Stimulated activated CD4-positive, alpha-beta T cell treated with anti-CD3 and anti-CD28 coated beads, TNF-alpha, amount 100 ng/mL, for 24 hours (primary cell): Measurements from ENCODE around the gene LTC4S.

Source experiments
- DNase-seq, 3 experiments: peaks; one replicate each; pipeline ENCODE4 v3.0.0-alpha.2; 2020; ENCODE audit warnings: low read depth in 3 of 3

Gene LTC4S

DNA sequence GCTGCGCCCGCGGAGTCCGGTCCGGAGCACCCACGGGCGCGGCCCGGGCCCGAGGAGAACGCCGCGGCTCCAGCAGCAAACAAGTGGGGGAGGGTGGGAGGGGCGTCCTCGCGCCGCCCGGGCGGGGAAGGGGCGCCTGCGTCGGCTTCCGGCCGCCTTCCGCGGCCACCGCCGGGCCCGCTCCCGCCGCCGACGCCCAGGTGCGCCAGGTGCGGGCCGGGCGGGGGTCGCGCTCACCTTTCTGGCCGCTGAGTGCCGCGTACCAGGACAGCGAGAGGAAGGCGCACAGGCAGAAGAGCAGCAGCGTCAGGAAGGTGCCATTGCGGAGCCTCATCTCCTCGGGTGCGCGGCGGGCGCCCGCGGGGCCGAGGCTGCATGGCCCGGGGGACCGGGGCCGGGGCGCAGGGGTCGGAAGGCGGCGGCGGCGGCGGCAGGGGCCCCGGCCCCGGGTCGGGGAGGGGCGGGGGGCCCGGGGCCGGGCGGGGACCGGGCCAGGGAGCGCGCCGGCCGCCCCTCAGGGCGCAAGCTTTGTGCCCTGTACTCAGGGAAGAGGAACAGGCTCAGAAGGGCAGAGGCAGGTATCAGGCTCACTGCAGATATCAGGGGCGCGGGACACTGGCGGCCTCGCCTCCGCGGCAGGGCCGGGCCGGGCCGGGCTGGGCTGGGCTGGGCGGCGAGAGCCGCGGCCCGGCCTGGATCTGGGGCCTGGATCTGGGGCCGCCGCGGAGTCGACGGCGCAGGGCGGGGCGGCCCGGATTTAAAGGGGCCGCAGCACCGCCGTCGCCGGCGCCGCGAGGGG, 12.7 kb downstream of the LTC4S start, which contains the start of gene MGAT4B:
Gene MGAT4B (minus strand): TSS at position 617 of the 799 bp plus-strand sequence. CDS start 283 bp downstream, at position 334.
- peak in 1 of 3 experiments; percentile 60 for DNase-seq

GRCh38 chr5:179812135-179812825, 18.5 kb downstream of the LTC4S start:
- no peak for DNase-seq

DNA sequence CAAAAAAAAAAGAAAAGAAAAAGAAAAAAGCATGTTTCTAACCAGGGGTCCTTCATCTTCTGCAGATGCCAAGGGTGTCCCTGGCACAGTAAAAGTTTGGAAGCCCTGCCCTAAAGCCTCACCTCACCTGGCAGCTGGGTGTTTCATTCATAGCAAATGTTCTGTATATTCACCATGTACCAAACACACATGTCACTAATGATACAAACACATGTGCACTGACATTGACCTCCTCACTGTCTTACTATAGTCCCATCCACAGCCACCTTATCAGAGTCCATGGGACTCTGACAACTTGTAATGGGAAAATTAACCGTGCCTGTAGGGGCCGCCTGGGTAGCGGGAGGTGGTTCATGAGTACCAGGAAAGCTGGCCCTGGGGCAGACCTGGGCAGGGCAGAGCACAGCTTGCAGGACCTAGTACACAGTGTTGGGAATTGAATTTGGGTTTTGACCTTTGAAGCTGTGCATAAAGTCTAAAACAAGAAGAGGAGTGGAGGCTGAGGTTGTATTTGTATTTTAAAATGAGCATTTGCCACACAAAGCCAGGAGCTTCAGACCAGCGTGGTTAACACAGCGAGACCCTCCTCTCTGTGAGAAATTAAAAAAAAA, 19.3 kb downstream of the LTC4S start:
- DNase-seq, result no peak

GRCh38 chr5:179814090-179814489, 20.3 kb downstream of the LTC4S start:
- DNase-seq, result no peak

- no peak for DNase-seq
Observed at GRCh38 chr5:179815491-179816249, 21.9 kb downstream of the LTC4S start.

DNA sequence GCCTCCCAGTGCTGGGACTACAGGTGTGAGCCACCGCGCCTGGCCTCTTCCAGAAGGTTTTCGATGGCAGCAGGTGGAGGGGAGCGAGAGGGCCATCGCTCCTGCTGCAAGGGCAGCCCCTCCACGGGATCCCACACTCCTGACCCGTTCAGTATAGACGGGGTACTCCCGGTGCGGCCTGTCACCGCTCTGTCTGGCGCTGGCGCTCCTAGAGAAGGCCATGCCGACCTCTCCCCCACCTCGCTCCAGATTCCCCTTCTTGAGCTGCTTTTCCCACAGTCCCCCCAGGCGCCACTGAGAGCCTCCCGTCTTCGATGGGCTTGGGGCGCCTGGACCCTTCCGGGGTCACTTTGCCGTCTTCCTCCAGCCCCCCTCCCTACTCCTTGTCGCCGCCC, 22.6 kb downstream of the LTC4S start:
- DNase-seq, result no peak

DNA sequence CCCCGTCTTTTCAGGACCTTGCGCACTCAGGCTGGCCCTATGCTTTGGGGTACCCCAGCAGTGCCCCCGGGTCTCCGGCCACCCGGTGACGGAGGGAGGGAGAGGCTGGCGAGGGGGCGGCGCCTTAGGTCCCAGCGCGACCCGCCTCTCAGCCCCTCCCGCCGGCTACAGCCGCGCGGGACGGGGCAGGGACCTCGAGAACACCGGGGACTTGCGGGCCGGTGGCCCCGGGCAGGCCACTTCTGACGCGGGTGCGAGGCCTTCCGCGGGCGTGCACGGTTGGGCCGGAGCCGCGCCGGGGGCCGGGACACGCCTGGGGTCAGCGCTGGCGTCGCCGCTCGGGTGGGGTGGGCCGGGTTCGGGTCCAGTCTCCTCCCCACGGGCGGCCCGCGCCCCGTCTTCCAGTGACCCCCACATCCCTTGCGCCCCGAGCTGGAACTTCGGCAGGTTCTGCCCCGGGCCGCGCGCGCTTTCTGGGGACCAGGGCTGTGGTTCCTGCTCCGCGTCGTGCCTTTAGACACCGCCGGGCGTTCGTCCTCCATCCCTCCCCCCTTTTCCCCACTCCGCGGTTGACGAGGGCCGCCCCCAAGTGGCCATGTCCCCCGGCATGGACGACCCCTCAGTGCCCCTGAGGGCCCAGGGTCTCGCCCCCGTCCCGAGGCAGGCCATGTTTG, 23.1 kb downstream of the LTC4S start:
- DNase-seq, result no peak

GRCh38 chr5:179817470-179817840, 23.7 kb downstream of the LTC4S start:
- no peak for DNase-seq

- DNase-seq, result no peak
Observed at GRCh38 chr5:179817890-179818745, 24.3 kb downstream of the LTC4S start.

GRCh38 chr5:179818746-179819295, 25.0 kb downstream of the LTC4S start:
- peak; percentile 60 to 81 (median 65) for DNase-seq

GRCh38 chr5:179819296-179820126, 25.7 kb downstream of the LTC4S start:
- peak in 1 of 3 experiments; percentile 37 for DNase-seq

- DNase-seq, result no peak
Observed at GRCh38 chr5:179820127-179820482, 26.3 kb downstream of the LTC4S start.

- DNase-seq, result peak; percentile 49 to 78 (median 69)
Observed at GRCh38 chr5:179820483-179821297, 26.9 kb downstream of the LTC4S start, which contains the start of gene SQSTM1. SQSTM1 (plus strand) TSS chr5:179820905; CDS start chr5:179820937, 32 bp downstream.

DNA sequence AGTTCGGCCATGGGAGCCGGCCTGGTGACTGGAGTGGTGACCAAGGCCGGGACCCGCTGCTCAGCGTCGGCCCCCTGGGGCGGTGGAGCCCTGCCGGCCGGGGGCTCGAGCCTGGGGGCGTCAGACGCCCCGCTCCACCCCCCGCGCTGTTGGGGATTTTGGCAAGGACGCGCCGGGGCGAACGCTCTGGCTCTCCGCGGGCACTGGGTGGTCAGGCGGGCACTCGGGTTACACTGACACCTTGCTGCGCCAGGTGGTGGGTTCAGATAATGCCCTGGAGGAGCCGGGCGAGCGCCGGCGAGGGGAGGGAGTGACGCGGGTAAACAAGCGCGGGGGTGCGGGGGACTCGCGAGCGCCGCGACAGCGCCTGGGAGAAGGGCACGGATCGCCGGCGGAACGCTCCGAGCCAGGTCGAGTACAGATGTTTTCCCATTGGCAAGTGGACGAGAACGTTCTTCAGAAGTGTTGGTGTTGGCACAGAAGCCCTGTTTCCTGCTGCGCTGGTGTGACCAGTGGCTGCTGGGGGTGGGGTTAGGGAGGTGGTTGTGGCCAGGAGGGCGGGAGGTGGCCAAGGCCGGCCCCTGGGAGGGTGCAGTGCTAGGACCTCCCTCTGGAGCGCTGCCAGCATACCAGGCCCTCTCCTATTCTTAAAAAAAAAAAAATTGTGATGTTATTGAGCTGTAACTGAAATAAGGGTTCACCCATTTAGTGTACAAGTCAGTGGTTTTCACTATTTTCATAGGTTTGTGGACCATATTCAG, 27.7 kb downstream of the LTC4S start:
- DNase-seq, result peak; percentile 60 to 85 (median 65)

GRCh38 chr5:179822059-179822432, 28.3 kb downstream of the LTC4S start:
- no peak for DNase-seq

GRCh38 chr5:179822444-179822990, 28.7 kb downstream of the LTC4S start:
- DNase-seq, result no peak
